HL-60 (cell line): ENCODE results near the gene LSM2.

ENCODE experiments used
- POLR2AphosphoS5 ChIP-seq: IDR thresholded peaks from 2 replicates; pipeline ENCODE4 v1.6.1; 2012; ENCODE audit warnings: low read depth
- TF ChIP-seq, protein P1 (sequence below): IDR thresholded peaks from one replicate; pipeline ENCODE4 v1.5.1; 2011; ENCODE audit warnings: low read length, control low read depth, inconsistent platforms; ENCODE audit not compliant: insufficient read depth

DNA sequence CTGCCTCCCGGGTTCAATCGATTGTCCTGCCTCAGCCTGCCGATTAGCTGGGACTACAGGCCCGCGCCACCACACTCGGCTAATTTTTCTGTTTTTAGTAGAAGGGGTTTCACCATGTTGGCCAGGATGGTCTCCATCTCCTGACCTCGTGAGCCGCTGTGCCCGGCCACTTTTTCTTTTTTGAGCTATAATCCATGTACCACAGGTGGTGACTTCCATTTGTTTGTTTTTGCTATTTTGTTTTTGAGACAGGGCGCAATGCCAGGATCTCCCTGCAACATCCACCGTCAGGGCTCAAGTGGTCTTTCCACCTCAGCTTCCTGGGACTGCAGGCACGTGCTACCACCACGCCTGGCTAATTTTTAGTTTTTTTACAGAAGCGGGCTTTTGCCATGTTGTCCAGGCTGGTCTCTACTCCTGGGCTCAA, 29.3 kb upstream of the LSM2 start:
- TF ChIP-seq, protein P1, sequence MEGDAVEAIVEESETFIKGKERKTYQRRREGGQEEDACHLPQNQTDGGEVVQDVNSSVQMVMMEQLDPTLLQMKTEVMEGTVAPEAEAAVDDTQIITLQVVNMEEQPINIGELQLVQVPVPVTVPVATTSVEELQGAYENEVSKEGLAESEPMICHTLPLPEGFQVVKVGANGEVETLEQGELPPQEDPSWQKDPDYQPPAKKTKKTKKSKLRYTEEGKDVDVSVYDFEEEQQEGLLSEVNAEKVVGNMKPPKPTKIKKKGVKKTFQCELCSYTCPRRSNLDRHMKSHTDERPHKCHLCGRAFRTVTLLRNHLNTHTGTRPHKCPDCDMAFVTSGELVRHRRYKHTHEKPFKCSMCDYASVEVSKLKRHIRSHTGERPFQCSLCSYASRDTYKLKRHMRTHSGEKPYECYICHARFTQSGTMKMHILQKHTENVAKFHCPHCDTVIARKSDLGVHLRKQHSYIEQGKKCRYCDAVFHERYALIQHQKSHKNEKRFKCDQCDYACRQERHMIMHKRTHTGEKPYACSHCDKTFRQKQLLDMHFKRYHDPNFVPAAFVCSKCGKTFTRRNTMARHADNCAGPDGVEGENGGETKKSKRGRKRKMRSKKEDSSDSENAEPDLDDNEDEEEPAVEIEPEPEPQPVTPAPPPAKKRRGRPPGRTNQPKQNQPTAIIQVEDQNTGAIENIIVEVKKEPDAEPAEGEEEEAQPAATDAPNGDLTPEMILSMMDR = no peak
- peak; percentile 66 for TF ChIP-seq POLR2AphosphoS5
